NT2/D1 (cell line): ENCODE measurements around the gene RXYLT1.

ENCODE experiments used
- SUZ12 ChIP-seq: IDR thresholded peaks from 2 replicates; pipeline ENCODE4 v1.6.1; 2011; ENCODE audit not compliant: insufficient read length, insufficient read depth; ENCODE audit errors: extremely low read depth
- ZNF274 ChIP-seq: IDR thresholded peaks from 2 replicates; pipeline ENCODE4 v1.6.1; 2011; ENCODE audit warnings: mild to moderate bottlenecking, low read depth, low read length

- TF ChIP-seq ZNF274, result no peak
- no peak for TF ChIP-seq SUZ12
Observed at GRCh38 chr12:63841571-63841970, 61.9 kb downstream of the RXYLT1 start.
